Measurements from ENCODE around the gene PTPRF.

DNA sequence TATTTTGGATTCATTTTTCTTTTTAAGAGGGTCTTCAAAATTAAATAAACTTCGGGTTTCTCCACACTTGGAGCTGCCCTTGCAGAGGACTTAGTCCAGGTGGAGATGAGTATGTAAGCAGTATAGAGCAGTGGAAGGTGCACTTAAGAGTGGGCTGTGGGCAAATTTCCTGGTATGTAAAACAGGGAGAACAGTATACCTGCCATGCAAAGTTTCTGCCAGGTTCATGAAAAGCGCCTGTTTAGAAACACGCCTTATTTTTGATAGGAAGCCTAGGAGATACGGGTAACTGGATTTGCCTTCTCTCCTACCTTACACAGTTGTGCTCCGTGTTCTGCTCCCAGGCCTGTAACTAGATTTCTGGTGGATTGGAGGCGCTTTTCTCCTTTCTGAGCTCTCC, 120.5 kb downstream of the PTPRF start:
- TF ChIP-seq, protein P1, sequence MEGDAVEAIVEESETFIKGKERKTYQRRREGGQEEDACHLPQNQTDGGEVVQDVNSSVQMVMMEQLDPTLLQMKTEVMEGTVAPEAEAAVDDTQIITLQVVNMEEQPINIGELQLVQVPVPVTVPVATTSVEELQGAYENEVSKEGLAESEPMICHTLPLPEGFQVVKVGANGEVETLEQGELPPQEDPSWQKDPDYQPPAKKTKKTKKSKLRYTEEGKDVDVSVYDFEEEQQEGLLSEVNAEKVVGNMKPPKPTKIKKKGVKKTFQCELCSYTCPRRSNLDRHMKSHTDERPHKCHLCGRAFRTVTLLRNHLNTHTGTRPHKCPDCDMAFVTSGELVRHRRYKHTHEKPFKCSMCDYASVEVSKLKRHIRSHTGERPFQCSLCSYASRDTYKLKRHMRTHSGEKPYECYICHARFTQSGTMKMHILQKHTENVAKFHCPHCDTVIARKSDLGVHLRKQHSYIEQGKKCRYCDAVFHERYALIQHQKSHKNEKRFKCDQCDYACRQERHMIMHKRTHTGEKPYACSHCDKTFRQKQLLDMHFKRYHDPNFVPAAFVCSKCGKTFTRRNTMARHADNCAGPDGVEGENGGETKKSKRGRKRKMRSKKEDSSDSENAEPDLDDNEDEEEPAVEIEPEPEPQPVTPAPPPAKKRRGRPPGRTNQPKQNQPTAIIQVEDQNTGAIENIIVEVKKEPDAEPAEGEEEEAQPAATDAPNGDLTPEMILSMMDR (IDR thresholded peaks at IDR 0.05), result no peak
- TF ChIP-seq POLR2A (IDR thresholded peaks at IDR 0.05), result no peak
